Body of pancreas (tissue), 4 donors: ENCODE results near the gene CBFA2T3. TPM values are rescaled to one million over a fixed set of nuclear protein-coding genes. Genes with fewer than 3 reads are reported as not detected.

Experiments used
- ATAC-seq: fragments of 150-250 bp; one replicate; pipeline ENCODE4 v1.9.1; 2016
- DNase-seq, 4 donors: peaks; one replicate each; pipeline ENCODE4 v3.0.0-alpha.2; 2019
- H3K27ac ChIP-seq, 4 donors: fragments of 200-600 bp; sonication (generic); 1 replicate in 3 of 4; 2 replicates in 1 of 4; pipeline versions ENCODE4 v1.5.1 to v1.6.1; 2016 to 2019; ENCODE audit warnings: mild to moderate bottlenecking in 1 of 4, mixed read lengths in 1 of 4, moderate library complexity in 1 of 4
- H3K27me3 ChIP-seq, 2 donors: fragments of 200-600 bp; sonication (generic); one replicate each; pipeline ENCODE4 v1.6.0; 2016; ENCODE audit warnings: mild to moderate bottlenecking in 1 of 2
- H3K36me3 ChIP-seq, 2 donors: fragments of 200-600 bp; sonication (generic); replicated peaks in 1 of 2; 2 replicates each; pipeline ENCODE4 v1.5.1; 2016; ENCODE audit warnings: low read depth in 2 of 2; ENCODE audit not compliant: insufficient read depth in 1 of 2
- H3K4me1 ChIP-seq: fragments of 200-600 bp; sonication (generic); one replicate; pipeline ENCODE4 v1.6.0; 2016
- H3K4me3 ChIP-seq, 2 donors: fragments of 200-600 bp; sonication (generic); 1 replicate in 1 of 2; 2 replicates in 1 of 2; pipeline ENCODE4 v1.5.1; 2016 to 2019
- H3K9me3 ChIP-seq, 3 donors: fragments of 200-600 bp; sonication (generic); 1 replicate in 2 of 3; 2 replicates in 1 of 3; pipeline ENCODE4 v1.5.1; 2016
- POLR2A ChIP-seq, 3 donors: fragments of 450-650 bp; IDR thresholded peaks; one replicate each; pipeline ENCODE4 v1.6.1; 2016; ENCODE audit warnings: antibody characterized with exemption in 3 of 3, mild to moderate bottlenecking in 2 of 3
- WGBS, 2 donors: methylation state at CpG; one replicate each; pipeline ENCODE4 v1.1.5; 2017; 5-methylcytosine and 5-hydroxymethylcytosine counted together
- intact Hi-C: fragments of 100-400 bp; cut with DNase I; formaldehyde crosslinking; loops from one replicate; pipeline ENCODE4 v1.15.1; 2023
- total RNA-seq, 2 donors: library from RNA; depleted of rRNA; stranded (reverse); fragments of >200 nt; gene quantifications; one replicate each; pipeline ENCODE4 v1.1.0, GENCODE V29; 2016
- TF ChIP-seq, protein P1 (sequence below), 7 experiments: fragments of 450-650 bp in 4 of 7; fragments of 200-600 bp in 3 of 7; sonication (generic) in 3 of 7; IDR thresholded peaks; one replicate each; pipeline ENCODE4 v1.5.1; 2016 to 2019; ENCODE audit warnings: antibody characterized with exemption in 7 of 7

Gene CBFA2T3
- total RNA-seq, 2 donors from 2014 or later, result 7.8 to 16.2 TPM

GRCh38 chr16:88879788-88880055 is 97.3 kb downstream of the CBFA2T3 start:
- intact Hi-C loops, result no loop called here
- Histone ChIP-seq H3K4me1 (no peaks in the 10 kb centered on the region), H3K27ac (no peak overlapping the region), H3K36me3 (peaks cover 4% of the 10 kb centered on the region in 2 donors), H3K9me3 (no peaks in the 10 kb centered on the region), H3K27me3 (no peaks in the 10 kb centered on the region), H3K4me3 (no peak overlapping the region)
- WGBS, 2 donors, result 85% methylated on average over 11 of the region's 11 CpGs; no CpG with 5 or more reads in 1 of the 2 donors
- ATAC-seq (no peak), DNase-seq (no peak)
- TF ChIP-seq POLR2A (IDR thresholded peaks at IDR 0.05), result no peak
- TF ChIP-seq, protein P1, sequence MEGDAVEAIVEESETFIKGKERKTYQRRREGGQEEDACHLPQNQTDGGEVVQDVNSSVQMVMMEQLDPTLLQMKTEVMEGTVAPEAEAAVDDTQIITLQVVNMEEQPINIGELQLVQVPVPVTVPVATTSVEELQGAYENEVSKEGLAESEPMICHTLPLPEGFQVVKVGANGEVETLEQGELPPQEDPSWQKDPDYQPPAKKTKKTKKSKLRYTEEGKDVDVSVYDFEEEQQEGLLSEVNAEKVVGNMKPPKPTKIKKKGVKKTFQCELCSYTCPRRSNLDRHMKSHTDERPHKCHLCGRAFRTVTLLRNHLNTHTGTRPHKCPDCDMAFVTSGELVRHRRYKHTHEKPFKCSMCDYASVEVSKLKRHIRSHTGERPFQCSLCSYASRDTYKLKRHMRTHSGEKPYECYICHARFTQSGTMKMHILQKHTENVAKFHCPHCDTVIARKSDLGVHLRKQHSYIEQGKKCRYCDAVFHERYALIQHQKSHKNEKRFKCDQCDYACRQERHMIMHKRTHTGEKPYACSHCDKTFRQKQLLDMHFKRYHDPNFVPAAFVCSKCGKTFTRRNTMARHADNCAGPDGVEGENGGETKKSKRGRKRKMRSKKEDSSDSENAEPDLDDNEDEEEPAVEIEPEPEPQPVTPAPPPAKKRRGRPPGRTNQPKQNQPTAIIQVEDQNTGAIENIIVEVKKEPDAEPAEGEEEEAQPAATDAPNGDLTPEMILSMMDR (IDR thresholded peaks at IDR 0.05), result no peak

DNA sequence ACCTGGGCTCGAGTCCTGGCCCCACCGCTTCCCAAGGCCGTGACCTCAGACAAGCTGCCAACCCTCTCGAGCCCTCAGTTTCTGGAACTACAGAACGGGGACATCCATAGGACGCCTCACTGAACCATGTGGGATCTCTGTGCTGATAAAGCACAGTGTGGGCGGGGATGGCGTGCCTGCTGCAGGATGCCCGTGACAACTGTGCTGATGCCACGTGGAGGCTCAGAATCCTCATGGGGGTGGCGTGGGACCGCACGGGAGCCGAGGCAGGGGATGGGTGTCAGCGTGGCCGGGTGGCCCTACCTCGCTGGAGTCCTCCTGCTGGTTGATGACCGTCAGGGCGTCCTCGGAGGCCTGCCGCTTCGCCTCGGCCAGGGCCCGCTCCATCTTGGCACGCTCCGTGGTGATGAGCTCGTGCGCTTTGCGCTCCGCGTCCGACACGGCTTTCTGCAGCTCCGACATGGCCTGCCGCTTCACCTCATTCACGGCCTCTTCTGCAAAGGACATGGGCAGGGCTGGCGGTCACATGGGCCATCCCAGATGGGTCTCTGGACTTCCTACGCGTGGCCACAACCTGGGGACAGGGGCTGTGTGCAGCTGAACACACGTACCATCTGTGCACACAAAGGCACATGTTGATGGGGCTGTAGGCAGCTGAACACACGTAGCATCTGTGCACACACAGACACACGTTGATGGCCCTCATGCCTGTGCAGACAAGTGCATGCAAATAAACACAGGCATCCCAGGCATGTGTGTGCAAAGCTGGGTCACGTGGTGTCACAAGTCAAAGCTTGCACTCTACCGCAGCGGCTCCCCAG is 97.8 kb downstream of the CBFA2T3 start:
- no peak overlapping the region for H3K4me3 ChIP-seq
- TF ChIP-seq, protein P1 (IDR thresholded peaks at IDR 0.05), result no peak
- no peak for TF ChIP-seq POLR2A (IDR thresholded peaks at IDR 0.05)
- intact Hi-C loops, result no loop called here
- no peak overlapping the region for H3K27ac ChIP-seq
- H3K4me1 ChIP-seq, result no peaks in the 10 kb centered on the region
- 88 to 94% methylated on average over 35 to 43 of the region's 45 CpGs for WGBS, 2 donors
- peaks cover 4% of the 10 kb centered on the region in 2 donors for H3K36me3 ChIP-seq
- no peaks in the 10 kb centered on the region for H3K27me3 ChIP-seq
- ATAC-seq, result no peak
- H3K9me3 ChIP-seq, result no peaks in the 10 kb centered on the region
- no peak for DNase-seq

- Histone ChIP-seq H3K4me1 (no peaks in the 10 kb centered on the region), H3K27ac (no peak overlapping the region), H3K4me3 (no peak overlapping the region), H3K27me3 (no peaks in the 10 kb centered on the region), H3K36me3 (peaks cover 4% of the 10 kb centered on the region in 2 donors), H3K9me3 (no peaks in the 10 kb centered on the region)
- intact Hi-C loops, result no loop called here
- DNase-seq (no peak), ATAC-seq (no peak)
- 93% methylated on average over 20 of the region's 20 CpGs; no CpG with 5 or more reads in 1 of the 2 donors for WGBS, 2 donors
- TF ChIP-seq POLR2A (IDR thresholded peaks at IDR 0.05), result no peak
- TF ChIP-seq, protein P1 (IDR thresholded peaks at IDR 0.05), result no peak
These were observed 98.7 kb downstream of the CBFA2T3 start for GRCh38 chr16:88878356-88878755.

DNA sequence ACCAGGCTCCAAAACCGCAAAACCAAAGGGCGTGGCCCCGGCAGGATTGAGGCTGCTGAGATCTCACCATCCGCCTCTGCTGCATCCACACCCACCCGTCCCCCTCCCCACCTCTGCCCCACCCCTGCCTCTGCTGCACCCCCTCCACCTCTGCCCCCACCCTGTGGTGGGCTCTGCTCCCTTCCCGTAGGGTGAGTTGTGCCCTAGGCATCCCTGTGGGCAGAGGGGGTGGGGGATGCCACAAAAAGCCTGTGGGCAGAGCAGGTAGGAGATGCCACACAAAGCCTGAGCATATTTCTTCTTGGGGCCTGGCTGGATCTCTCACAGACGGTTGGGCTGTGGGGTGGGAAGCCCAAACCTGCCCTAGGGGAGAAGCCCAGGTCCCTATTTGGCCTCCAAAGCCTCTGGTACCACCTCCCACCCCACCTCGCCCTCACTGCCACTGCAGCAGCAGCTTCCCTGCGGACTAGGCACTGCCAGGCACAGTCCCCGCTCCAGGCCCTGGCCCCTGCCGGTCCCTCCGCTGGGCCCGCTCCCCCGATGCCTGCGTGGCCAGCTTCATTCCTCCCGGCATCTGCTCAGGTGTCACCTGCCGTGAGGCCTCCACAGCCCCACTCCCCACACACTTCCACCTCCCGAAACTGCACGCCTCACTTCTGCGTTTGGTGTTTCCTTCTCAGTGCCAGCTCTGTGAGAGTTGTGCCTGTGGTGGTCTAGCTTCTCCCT is 99.3 kb downstream of the CBFA2T3 start:
- Histone ChIP-seq H3K27ac (no peak overlapping the region), H3K36me3 (peaks cover 4% of the 10 kb centered on the region in 2 donors), H3K9me3 (no peaks in the 10 kb centered on the region), H3K4me1 (no peaks in the 10 kb centered on the region), H3K4me3 (no peak overlapping the region), H3K27me3 (no peaks in the 10 kb centered on the region)
- no peak for ATAC-seq
- DNase-seq, result no peak
- TF ChIP-seq, protein P1 (IDR thresholded peaks at IDR 0.05), result no peak
- TF ChIP-seq POLR2A (IDR thresholded peaks at IDR 0.05), result no peak
- intact Hi-C loops, result no loop called here
- WGBS, 2 donors, result 88 to 93% methylated on average over 17 to 19 of the region's 20 CpGs
